HepG2 (cell line): ENCODE data around the gene LIMD2. TPM values are rescaled to one million over a fixed set of nuclear protein-coding genes. Genes with fewer than 3 reads are reported as not detected.

Source experiments
- BRD4 ChIP-seq: sonication (generic); formaldehyde crosslinking; IDR thresholded peaks from 2 replicates; pipeline ENCODE4 v1.4.0; 2020; ENCODE audit warnings: missing genetic modification reagents
- FLYWCH1 ChIP-seq: sonication (generic); formaldehyde crosslinking; IDR thresholded peaks from 2 replicates; pipeline ENCODE4 v1.8.1; 2023; ENCODE audit warnings: mild to moderate bottlenecking, missing genetic modification reagents
- HMGA1 ChIP-seq: sonication (generic); formaldehyde crosslinking; conservative IDR thresholded peaks from 2 replicates; pipeline ENCODE4 v1.4.0; 2020; ENCODE audit warnings: missing genetic modification reagents
- HNRNPL ChIP-seq: fragments of 200-400 bp; formaldehyde crosslinking; IDR thresholded peaks from 2 replicates; pipeline ENCODE4 v1.6.1; 2017; ENCODE audit warnings: mild to moderate bottlenecking, low read depth, low read length
- HNRNPLL ChIP-seq: fragments of 200-400 bp; formaldehyde crosslinking; IDR thresholded peaks from 2 replicates; pipeline ENCODE4 v1.6.1; 2017; ENCODE audit warnings: mild to moderate bottlenecking, low read depth, low read length; ENCODE audit not compliant: poor library complexity, severe bottlenecking
- HOXA7 ChIP-seq: sonication (generic); formaldehyde crosslinking; IDR thresholded peaks from 2 replicates; pipeline ENCODE4 v1.8.1; 2022; ENCODE audit warnings: mild to moderate bottlenecking, missing genetic modification reagents, moderate library complexity
- HOXD1 ChIP-seq: sonication (generic); formaldehyde crosslinking; IDR thresholded peaks from 2 replicates; pipeline ENCODE4 v1.5.0; 2020; ENCODE audit warnings: missing genetic modification reagents
- JUND ChIP-seq: sonication (generic); formaldehyde crosslinking; IDR thresholded peaks from 2 replicates; pipeline ENCODE4 v1.8.0; 2022; ENCODE audit warnings: mild to moderate bottlenecking, missing genetic modification reagents
- KLF16 ChIP-seq, 2 experiments: sonication (generic) in 1 of 2; formaldehyde crosslinking in 1 of 2; IDR thresholded peaks; 2 replicates each; pipeline versions ENCODE4 v1.6.1 to v1.8.0; 2016 to 2023; ENCODE audit warnings: missing genetic modification reagents in 2 of 2, missing compliant biosample characterization in 1 of 2
- KMT2A ChIP-seq: sonication (generic); formaldehyde crosslinking; IDR thresholded peaks from 2 replicates; pipeline ENCODE4 v1.4.0; 2020; ENCODE audit warnings: missing genetic modification reagents
- MIXL1 ChIP-seq: IDR thresholded peaks from 2 replicates; pipeline ENCODE4 v1.6.1; 2016
- MZF1 ChIP-seq: sonication (generic); formaldehyde crosslinking; IDR thresholded peaks from 2 replicates; pipeline ENCODE4 v1.8.1; 2023; ENCODE audit warnings: mild to moderate bottlenecking, missing genetic modification reagents, borderline replicate concordance
- NCOA2 ChIP-seq: sonication (generic); formaldehyde crosslinking; IDR thresholded peaks from 2 replicates; pipeline ENCODE4 v1.8.0; 2022; ENCODE audit warnings: inconsistent platforms
- PAF1 ChIP-seq: IDR thresholded peaks from 2 replicates; pipeline ENCODE4 v1.6.1; 2016; ENCODE audit warnings: missing genetic modification reagents, missing compliant biosample characterization
- PHF5A ChIP-seq: IDR thresholded peaks from one replicate; pipeline ENCODE4 v1.6.1; 2018; ENCODE audit warnings: low read depth, missing genetic modification reagents; ENCODE audit not compliant: unreplicated experiment
- SRSF4 ChIP-seq: fragments of 200-400 bp; formaldehyde crosslinking; IDR thresholded peaks from one replicate; pipeline ENCODE4 v1.6.1; 2018; ENCODE audit warnings: mild to moderate bottlenecking, low read depth, low read length, moderate library complexity; ENCODE audit not compliant: poor library complexity, severe bottlenecking
- ZFP36L1 ChIP-seq: sonication (generic); formaldehyde crosslinking; IDR thresholded peaks from 2 replicates; pipeline ENCODE4 v1.8.0; 2022; ENCODE audit warnings: mild to moderate bottlenecking, missing genetic modification reagents, moderate library complexity
- ZNF44 ChIP-seq: sonication (generic); formaldehyde crosslinking; IDR thresholded peaks from 2 replicates; pipeline ENCODE4 v1.5.1; 2020; ENCODE audit warnings: mild to moderate bottlenecking, missing genetic modification reagents
- polyA plus RNA-seq, 8 experiments: library from polyadenylated mRNA; depleted of rRNA in 3 of 8; stranded (reverse) in 7 of 8; unstranded in 1 of 8; fragments of >200 nt; fragmentation: Illumina TruSeq in 4 of 8; extraction: Trizol in 4 of 8; gene quantifications; 2 replicates each; pipeline versions ENCODE4 v1.2.1 to v1.2.3, GENCODE V29; 2011 to 2016; ENCODE audit warnings: low read depth in 4 of 8, missing spikeins in 1 of 8, mixed read lengths in 1 of 8; ENCODE audit not compliant: insufficient read depth in 1 of 8
- total RNA-seq, 5 experiments: library from RNA; depleted of rRNA; stranded (reverse); fragments of >200 nt; fragmentation: Illumina TruSeq; extraction: Trizol; gene quantifications; 2 replicates each; pipeline ENCODE4 v1.2.3, GENCODE V29; 2016; ENCODE audit warnings: low read depth in 1 of 5
- TF ChIP-seq, protein P1 (sequence below): sonication (generic); formaldehyde crosslinking; IDR thresholded peaks from 2 replicates; pipeline ENCODE4 v1.4.0; 2020; ENCODE audit warnings: mild to moderate bottlenecking, missing genetic modification reagents
- TF ChIP-seq, protein P2 (sequence below): sonication (generic); formaldehyde crosslinking; IDR thresholded peaks from 2 replicates; pipeline ENCODE4 v1.4.0; 2020; ENCODE audit warnings: missing genetic modification reagents
- TF ChIP-seq, protein P3 (sequence below), 2 experiments: sonication (generic) in 1 of 2; formaldehyde crosslinking in 1 of 2; IDR thresholded peaks; 2 replicates each; pipeline versions ENCODE4 v1.4.0 to v1.6.1; 2018 to 2020; ENCODE audit warnings: missing genetic modification reagents in 2 of 2, borderline replicate concordance in 1 of 2, low read depth in 1 of 2, mild to moderate bottlenecking in 1 of 2, missing biosample characterization in 1 of 2

LIMD2 gene
- total and polyA plus RNA-seq, 2 of the 13 experiments (the other 11 are each of a cell fraction or from before 2014, with no cell fraction given), result 9.0 to 20.8 TPM

DNA sequence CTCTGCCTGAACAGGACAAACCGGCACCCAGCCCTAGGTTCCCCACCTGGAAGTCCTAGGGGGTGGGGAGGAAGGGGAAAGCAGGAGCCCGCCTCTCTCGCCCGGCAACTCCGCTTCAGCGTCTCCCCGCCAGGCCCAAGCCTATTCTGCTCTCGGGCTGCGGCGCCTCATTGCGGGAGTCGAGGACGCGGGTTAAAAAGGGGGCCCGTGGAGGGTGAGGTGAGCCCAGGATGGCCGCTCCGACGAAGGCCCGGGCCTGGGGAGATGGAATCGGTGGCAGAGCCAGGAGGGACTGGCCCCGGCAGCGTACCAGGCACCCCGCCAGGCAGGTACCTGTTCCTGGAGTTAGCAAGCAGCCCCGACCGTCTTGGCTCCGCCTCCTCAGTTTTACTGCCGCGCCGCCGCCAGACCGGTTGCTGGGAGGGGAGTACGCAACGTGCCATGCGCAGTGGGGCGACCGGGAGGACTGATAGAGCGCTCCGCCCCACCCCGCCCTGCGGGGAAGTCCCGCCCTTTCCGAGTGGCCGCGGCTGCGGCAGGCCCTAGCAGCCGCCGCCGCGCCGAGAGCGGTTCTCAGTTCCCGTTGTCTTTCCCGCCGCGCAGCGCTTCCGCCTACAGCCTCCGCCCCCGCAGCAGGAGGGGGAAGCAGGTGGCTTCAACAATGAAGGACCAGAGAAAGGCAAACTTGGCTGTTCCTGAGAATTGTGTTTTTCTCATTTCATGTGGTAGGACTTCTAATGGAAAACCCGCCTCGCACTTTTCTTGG lies 41.7 kb upstream of the LIMD2 start, which contains the start of gene STRADA (continued):
- TF ChIP-seq HOXA7 (CRISPR knock-in tag) (no peak), ZFP36L1 (CRISPR knock-in tag) (peak; percentile 88), KMT2A (CRISPR knock-in tag) (peak; percentile 69), JUND (CRISPR knock-in tag) (no peak), MZF1 (no peak), ZNF44 (CRISPR knock-in tag) (no peak), PHF5A (CRISPR knock-in tag) (no peak), KLF16 (CRISPR knock-in tag; IDR thresholded peaks at IDR 0.05) (peak; percentile 83 to 88; a peak in 2 of 4 replicates), HNRNPL (peak; percentile 52; the same call in 1 of the 2 replicates), MIXL1 (no peak), HNRNPLL (peak; percentile 98), FLYWCH1 (CRISPR knock-in tag) (peak; percentile 70; the same call in 1 of the 2 replicates), PAF1 (no peak; the same call in 1 of the 2 replicates), SRSF4 (no peak), HOXD1 (CRISPR knock-in tag) (peak; percentile 46; the same call in 1 of the 2 replicates), NCOA2 (CRISPR knock-in tag) (peak; percentile 29; the same call in 1 of the 2 replicates), BRD4 (CRISPR knock-in tag) (peak; percentile 74), HMGA1 (CRISPR knock-in tag) (no peak)
- TF ChIP-seq, protein P1, sequence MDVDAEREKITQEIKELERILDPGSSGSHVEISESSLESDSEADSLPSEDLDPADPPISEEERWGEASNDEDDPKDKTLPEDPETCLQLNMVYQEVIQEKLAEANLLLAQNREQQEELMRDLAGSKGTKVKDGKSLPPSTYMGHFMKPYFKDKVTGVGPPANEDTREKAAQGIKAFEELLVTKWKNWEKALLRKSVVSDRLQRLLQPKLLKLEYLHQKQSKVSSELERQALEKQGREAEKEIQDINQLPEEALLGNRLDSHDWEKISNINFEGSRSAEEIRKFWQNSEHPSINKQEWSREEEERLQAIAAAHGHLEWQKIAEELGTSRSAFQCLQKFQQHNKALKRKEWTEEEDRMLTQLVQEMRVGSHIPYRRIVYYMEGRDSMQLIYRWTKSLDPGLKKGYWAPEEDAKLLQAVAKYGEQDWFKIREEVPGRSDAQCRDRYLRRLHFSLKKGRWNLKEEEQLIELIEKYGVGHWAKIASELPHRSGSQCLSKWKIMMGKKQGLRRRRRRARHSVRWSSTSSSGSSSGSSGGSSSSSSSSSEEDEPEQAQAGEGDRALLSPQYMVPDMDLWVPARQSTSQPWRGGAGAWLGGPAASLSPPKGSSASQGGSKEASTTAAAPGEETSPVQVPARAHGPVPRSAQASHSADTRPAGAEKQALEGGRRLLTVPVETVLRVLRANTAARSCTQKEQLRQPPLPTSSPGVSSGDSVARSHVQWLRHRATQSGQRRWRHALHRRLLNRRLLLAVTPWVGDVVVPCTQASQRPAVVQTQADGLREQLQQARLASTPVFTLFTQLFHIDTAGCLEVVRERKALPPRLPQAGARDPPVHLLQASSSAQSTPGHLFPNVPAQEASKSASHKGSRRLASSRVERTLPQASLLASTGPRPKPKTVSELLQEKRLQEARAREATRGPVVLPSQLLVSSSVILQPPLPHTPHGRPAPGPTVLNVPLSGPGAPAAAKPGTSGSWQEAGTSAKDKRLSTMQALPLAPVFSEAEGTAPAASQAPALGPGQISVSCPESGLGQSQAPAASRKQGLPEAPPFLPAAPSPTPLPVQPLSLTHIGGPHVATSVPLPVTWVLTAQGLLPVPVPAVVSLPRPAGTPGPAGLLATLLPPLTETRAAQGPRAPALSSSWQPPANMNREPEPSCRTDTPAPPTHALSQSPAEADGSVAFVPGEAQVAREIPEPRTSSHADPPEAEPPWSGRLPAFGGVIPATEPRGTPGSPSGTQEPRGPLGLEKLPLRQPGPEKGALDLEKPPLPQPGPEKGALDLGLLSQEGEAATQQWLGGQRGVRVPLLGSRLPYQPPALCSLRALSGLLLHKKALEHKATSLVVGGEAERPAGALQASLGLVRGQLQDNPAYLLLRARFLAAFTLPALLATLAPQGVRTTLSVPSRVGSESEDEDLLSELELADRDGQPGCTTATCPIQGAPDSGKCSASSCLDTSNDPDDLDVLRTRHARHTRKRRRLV (CRISPR knock-in tag), result peak; percentile 95
- TF ChIP-seq, protein P2, sequence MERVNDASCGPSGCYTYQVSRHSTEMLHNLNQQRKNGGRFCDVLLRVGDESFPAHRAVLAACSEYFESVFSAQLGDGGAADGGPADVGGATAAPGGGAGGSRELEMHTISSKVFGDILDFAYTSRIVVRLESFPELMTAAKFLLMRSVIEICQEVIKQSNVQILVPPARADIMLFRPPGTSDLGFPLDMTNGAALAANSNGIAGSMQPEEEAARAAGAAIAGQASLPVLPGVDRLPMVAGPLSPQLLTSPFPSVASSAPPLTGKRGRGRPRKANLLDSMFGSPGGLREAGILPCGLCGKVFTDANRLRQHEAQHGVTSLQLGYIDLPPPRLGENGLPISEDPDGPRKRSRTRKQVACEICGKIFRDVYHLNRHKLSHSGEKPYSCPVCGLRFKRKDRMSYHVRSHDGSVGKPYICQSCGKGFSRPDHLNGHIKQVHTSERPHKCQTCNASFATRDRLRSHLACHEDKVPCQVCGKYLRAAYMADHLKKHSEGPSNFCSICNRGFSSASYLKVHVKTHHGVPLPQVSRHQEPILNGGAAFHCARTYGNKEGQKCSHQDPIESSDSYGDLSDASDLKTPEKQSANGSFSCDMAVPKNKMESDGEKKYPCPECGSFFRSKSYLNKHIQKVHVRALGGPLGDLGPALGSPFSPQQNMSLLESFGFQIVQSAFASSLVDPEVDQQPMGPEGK (CRISPR knock-in tag), result peak; percentile 46; the same call in 1 of the 2 replicates
- TF ChIP-seq, protein P3, sequence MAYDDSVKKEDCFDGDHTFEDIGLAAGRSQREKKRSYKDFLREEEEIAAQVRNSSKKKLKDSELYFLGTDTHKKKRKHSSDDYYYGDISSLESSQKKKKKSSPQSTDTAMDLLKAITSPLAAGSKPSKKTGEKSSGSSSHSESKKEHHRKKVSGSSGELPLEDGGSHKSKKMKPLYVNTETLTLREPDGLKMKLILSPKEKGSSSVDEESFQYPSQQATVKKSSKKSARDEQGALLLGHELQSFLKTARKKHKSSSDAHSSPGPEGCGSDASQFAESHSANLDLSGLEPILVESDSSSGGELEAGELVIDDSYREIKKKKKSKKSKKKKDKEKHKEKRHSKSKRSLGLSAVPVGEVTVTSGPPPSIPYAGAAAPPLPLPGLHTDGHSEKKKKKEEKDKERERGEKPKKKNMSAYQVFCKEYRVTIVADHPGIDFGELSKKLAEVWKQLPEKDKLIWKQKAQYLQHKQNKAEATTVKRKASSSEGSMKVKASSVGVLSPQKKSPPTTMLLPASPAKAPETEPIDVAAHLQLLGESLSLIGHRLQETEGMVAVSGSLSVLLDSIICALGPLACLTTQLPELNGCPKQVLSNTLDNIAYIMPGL (CRISPR knock-in tag; IDR thresholded peaks at IDR 0.05; ENCODE audit: borderline replicate concordance in 1 of 2, low read depth in 1 of 2), result peak; percentile 77 to 79
